C4-2B (cell line): ENCODE results near the gene EID1.

Experiments
- CTCF ChIP-seq: fragments of 450-650 bp; conservative IDR thresholded peaks from 2 replicates; pipeline ENCODE4 v1.5.1; 2017; ENCODE audit warnings: mild to moderate bottlenecking
- ZFX ChIP-seq: fragments of 450-650 bp; IDR thresholded peaks from 2 replicates; pipeline ENCODE4 v1.6.1; 2017

- TF ChIP-seq CTCF (no peak), ZFX (no peak)
Measured at GRCh38 chr15:48890375-48890972, 12.5 kb downstream of the EID1 start.
